Measurements from ENCODE around the gene CDR2.

DNA sequence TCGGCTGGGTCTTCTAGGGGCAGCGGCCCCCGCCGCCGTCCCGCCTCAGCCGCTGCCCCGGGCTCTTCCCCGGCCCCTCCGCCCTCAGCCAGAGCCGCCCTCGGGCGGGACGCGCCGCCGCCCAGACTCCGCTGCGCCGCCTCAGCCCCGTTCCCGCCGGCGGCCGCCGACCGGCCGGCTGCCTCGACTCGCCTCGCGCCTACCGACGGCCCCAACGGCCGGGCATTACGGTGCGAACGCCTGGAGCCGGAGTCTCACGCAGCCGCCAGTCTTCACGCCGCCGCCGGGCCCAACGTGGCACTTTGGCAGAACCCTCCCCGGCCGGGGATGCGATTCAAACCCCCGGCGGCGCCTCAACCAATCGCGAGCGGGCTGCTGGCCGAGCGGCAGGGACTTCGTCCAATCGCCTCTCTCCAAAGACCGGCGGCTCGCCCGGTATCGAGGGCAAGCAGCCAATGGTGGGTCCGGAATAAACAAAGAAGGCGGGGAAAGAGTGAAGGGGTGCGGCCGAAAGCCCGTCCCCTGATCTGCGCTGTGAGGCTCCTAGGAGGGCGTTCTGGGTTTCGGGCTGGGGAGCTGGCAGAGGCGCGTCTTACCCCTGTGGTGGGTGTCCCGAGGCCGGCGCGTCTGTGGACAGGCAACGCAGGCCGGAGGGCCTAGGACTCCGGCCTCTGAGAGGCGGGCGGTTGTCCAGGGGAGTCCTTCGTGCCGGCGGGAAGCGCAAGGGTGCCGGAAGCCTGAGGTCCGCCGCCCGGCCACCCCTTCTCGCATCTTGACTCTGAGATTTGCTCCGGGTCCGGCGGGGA lies at the start of gene CDR2:
- TF ChIP-seq CTCF (conservative IDR thresholded peaks at IDR 0.05; ENCODE audit: low read depth, low read length) (no peak), EZH2phosphoT487 (IDR thresholded peaks at IDR 0.05; ENCODE audit: borderline replicate concordance, low read length) (no peak), EZH2 (IDR thresholded peaks at IDR 0.05; ENCODE audit: low read length, unreplicated experiment) (no peak)
